Measurements from ENCODE around the gene MYH15. TPM values are rescaled to one million over a fixed set of nuclear protein-coding genes. Genes with fewer than 3 reads are reported as not detected.

Gene MYH15
- 0.09 to 0.16 TPM (median 0.14 TPM) in 3 replicates for total RNA-seq (2021)
- Bru-seq, nascent RNA = percentile 19 among the genes with signal in this experiment
- long read RNA-seq, experiment 1, partial matches to known transcripts = 0 of 1 reads
- long read RNA-seq, experiment 1, other reads (novel, unspliced or antisense) = 1 of 1 reads
- long read RNA-seq, experiment 2 = 0 reads
- long read RNA-seq, experiment 3 = 0 reads

- Mint-ChIP-seq H3K27me3 (ENCODE audit: low read depth) (no peaks in the 10 kb centered on the region), H3K4me3 (no peak within 1 kb of the TSS), H3K4me1 (peaks cover 7% of the 10 kb centered on the region), H3K36me3 (no peaks in the 10 kb centered on the region), H3K9me3 (no peaks in the 10 kb centered on the region), H3K27ac (no peak within 1 kb of the TSS)
- DNase-seq (ENCODE audit: low spot score) = no peak
- no peak for ATAC-seq
- CTCF ChIA-PET = no interaction called here
- TF ChIP-seq ZBTB21 (CRISPR knock-in tag; IDR thresholded peaks at IDR 0.05; ENCODE audit: borderline replicate concordance) = no peak
- no peak for TF ChIP-seq FOXJ3 (CRISPR knock-in tag; IDR thresholded peaks at IDR 0.05; ENCODE audit: borderline replicate concordance)
- no peak for TF ChIP-seq HMGA2 (CRISPR knock-in tag; IDR thresholded peaks at IDR 0.05)
- TF ChIP-seq NR2C2 (CRISPR knock-in tag; IDR thresholded peaks at IDR 0.05) = no peak
- no peak for TF ChIP-seq ZNF232 (CRISPR knock-in tag; IDR thresholded peaks at IDR 0.05)
- no peak for TF ChIP-seq PRRX2 (CRISPR knock-in tag; IDR thresholded peaks at IDR 0.05)
- TF ChIP-seq AFF4 (CRISPR knock-in tag; IDR thresholded peaks at IDR 0.05; ENCODE audit: borderline replicate concordance) = no peak
- no peak for TF ChIP-seq USF1 (CRISPR knock-in tag; IDR thresholded peaks at IDR 0.05)
- TF ChIP-seq ZNF671 (CRISPR knock-in tag; IDR thresholded peaks at IDR 0.05) = no peak
- TF ChIP-seq ERG (CRISPR knock-in tag; IDR thresholded peaks at IDR 0.05) = no peak
- no peak for TF ChIP-seq GABPB1 (CRISPR knock-in tag; IDR thresholded peaks at IDR 0.05)
- no peak for TF ChIP-seq ZNF219 (CRISPR knock-in tag; IDR thresholded peaks at IDR 0.05; ENCODE audit: borderline replicate concordance)
- TF ChIP-seq ZNF512 (CRISPR knock-in tag; IDR thresholded peaks at IDR 0.05; ENCODE audit: borderline replicate concordance) = no peak
- no peak for TF ChIP-seq KAT7 (CRISPR knock-in tag; IDR thresholded peaks at IDR 0.05; ENCODE audit: borderline replicate concordance)
- no peak for TF ChIP-seq STAT6 (CRISPR knock-in tag; conservative IDR thresholded peaks at IDR 0.05; ENCODE audit: low read depth)
- no peak for TF ChIP-seq TEAD4 (CRISPR knock-in tag; IDR thresholded peaks at IDR 0.05)
- POLR2A ChIA-PET = no interaction called here
Measured at GRCh38 chr3:108510496-108510895, at the start of gene MYH15. TSS of gene MYH15 (minus strand) at chr3:108510596. CDS start at chr3:108510530, 66 bp downstream.
